ENCODE measurements around the gene CDK11B.
"Not testable (repeated sequence)": the region's sequence is repeated elsewhere in the genome, so short reads cannot be mapped to it uniquely, and the experiment has no call there.

The CDK11B gene

GRCh38 chr1:1658583-1659549 is at the start of gene CDK11B:
Gene CDK11B (minus strand): TSS chr1:1659004. CDS start chr1:1657485, 1,519 bp downstream.
- peak; percentile 97 for DNase-seq

GRCh38 chr1:1707897-1708296 is 49.1 kb upstream of the CDK11B start:
- DNase-seq: not testable (repeated sequence)

GRCh38 chr1:1707241-1707640 is 48.4 kb upstream of the CDK11B start:
- not testable (repeated sequence) for DNase-seq

GRCh38 chr1:1705623-1706022 is 46.8 kb upstream of the CDK11B start:
- DNase-seq: not testable (repeated sequence)

- DNase-seq: not testable (repeated sequence)
Observed at GRCh38 chr1:1704284-1704957, 45.6 kb upstream of the CDK11B start.

- no peak for DNase-seq
Observed at GRCh38 chr1:1703796-1704195, 45.0 kb upstream of the CDK11B start.

- not testable (repeated sequence) for DNase-seq
Observed at GRCh38 chr1:1702506-1702905, 43.7 kb upstream of the CDK11B start.

GRCh38 chr1:1700557-1700956 is 41.8 kb upstream of the CDK11B start:
- not testable (repeated sequence) for DNase-seq

GRCh38 chr1:1700067-1700466 is 41.3 kb upstream of the CDK11B start:
- DNase-seq: not testable (repeated sequence)

- not testable (repeated sequence) for DNase-seq
Observed at GRCh38 chr1:1699061-1699460, 40.3 kb upstream of the CDK11B start.

GRCh38 chr1:1697358-1698183 is 38.8 kb upstream of the CDK11B start:
- not testable (repeated sequence) for DNase-seq

GRCh38 chr1:1696431-1697357 is 37.9 kb upstream of the CDK11B start:
- not testable (repeated sequence) for DNase-seq

GRCh38 chr1:1692714-1693647 is 34.2 kb upstream of the CDK11B start, which contains the start of gene SLC35E2B:
Gene SLC35E2B (minus strand): TSS chr1:1692795. CDS start chr1:1676699, 16,096 bp downstream.
- DNase-seq: peak; percentile 90

GRCh38 chr1:1692324-1692713 is 33.5 kb upstream of the CDK11B start:
- peak; percentile 79 for DNase-seq

GRCh38 chr1:1691443-1691842 is 32.6 kb upstream of the CDK11B start:
- not testable (repeated sequence) for DNase-seq

- DNase-seq: not testable (repeated sequence)
Observed at GRCh38 chr1:1689526-1689925, 30.7 kb upstream of the CDK11B start.

GRCh38 chr1:1687846-1688245 is 29.0 kb upstream of the CDK11B start:
- no peak for DNase-seq

- DNase-seq: no peak
Observed at GRCh38 chr1:1684031-1684681, 25.4 kb upstream of the CDK11B start.

GRCh38 chr1:1683104-1683905 is 24.5 kb upstream of the CDK11B start:
- no peak for DNase-seq

All from CD4-positive, alpha-beta T cell treated with Interleukin-15 for 1 hour (primary cell).